HuH-7 (cell line): ENCODE measurements around the gene USP26.
"Not testable (repeated sequence)": the region's sequence is repeated elsewhere in the genome, so short reads cannot be mapped to it uniquely, and the experiment has no call there.

ENCODE experiments used
- DNase-seq: peaks from one replicate; pipeline ENCODE4 v3.0.0; 2011; ENCODE audit warnings: low spot score

Gene USP26

GRCh38 chrX:133042260-133042659, 54.6 kb downstream of the USP26 start:
- no peak for DNase-seq

DNA sequence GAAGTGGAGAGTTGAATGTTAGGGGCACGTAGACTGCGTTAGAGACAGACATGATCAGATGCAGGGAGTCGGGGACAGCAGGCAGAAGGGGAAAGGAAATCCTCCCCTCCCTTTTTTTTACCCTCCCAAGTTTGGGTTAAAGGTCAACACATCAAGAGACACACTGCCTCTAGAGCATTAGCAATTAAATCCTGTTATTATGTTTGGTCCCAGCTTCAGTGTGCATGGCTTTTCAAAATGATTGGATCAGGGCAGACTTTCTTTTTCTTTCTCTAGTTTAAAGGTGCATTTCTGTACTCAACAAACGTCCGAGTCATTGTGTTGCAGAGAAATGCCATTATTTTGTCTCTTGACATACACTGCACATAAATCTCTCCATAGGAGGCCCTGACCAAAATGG, 63.9 kb downstream of the USP26 start:
- no peak for DNase-seq

- no peak for DNase-seq
Observed at GRCh38 chrX:133018229-133018628, 78.7 kb downstream of the USP26 start.

- DNase-seq, result no peak
Observed at GRCh38 chrX:133007458-133007857, 89.5 kb downstream of the USP26 start.

GRCh38 chrX:133005616-133006015, 91.3 kb downstream of the USP26 start:
- no peak for DNase-seq

GRCh38 chrX:133005042-133005441, 91.9 kb downstream of the USP26 start:
- peak; percentile 23 for DNase-seq

DNA sequence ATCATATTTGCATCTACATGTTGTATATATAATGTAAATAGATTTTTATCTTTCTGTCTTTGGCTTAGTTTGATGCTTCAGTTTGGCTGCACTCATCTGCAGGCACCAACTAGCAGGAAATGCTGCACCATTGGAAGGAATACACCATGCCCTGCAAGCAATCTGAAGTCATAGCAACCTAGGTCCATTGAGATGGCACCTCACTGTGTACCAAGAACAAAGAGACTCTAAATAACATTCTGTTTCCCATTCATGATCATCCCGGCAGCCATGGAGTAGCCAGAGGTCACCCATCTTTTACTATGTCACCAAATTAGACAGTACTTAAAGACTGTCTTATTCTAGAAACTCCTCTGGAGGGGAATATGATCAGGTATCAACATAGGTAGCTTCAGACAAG, 97.7 kb downstream of the USP26 start:
- no peak for DNase-seq

DNA sequence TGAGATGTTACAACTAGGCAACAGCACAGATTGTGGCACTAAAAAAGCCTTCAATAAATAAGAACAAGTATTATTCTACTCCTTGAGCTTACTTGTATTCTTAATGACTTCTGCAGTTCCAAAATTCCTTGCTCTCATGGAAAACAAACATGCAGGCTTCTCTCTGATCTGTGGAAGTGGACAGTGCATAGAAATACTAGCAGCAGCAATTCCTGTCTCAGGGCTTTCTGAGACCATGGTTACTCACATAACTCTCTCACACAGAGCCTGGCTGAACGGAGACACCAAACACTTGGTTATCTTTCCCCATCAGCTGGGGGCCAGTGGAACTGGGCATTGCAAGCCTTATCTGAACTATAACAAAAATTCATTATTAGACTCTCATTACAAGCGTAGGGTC, 106.1 kb downstream of the USP26 start:
- no peak for DNase-seq

GRCh38 chrX:132986556-132986955, 110.4 kb downstream of the USP26 start:
- DNase-seq, result no peak

DNA sequence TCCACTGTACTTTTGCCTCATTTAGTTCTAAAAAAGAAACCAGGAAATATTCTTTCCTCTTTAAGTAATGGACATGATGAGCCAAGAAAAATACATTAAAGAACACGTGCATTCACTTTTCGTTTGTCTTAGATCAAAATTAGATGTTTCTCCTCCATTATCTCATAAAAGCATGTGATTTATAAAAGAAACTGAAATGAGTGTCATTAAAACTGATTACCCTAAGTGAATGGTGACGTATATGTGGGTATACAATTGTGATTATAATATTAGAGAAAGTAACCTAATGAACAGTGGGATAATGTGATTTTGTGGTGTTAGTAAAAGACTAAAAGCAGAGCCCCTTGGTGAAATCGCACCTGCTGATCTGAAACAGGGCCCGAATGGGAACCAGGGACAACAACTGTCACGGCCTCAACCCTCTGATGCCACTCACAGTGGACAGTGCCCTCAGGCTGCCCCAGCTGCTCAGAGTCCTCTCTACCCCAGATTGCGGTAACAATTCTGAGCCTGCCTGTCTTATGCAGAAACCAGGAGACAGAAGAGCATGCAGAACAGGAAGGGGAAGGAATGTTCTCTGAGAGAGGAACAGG, 112.8 kb downstream of the USP26 start:
- no peak for DNase-seq

GRCh38 chrX:132983496-132983895, 113.4 kb downstream of the USP26 start:
- no peak for DNase-seq

DNA sequence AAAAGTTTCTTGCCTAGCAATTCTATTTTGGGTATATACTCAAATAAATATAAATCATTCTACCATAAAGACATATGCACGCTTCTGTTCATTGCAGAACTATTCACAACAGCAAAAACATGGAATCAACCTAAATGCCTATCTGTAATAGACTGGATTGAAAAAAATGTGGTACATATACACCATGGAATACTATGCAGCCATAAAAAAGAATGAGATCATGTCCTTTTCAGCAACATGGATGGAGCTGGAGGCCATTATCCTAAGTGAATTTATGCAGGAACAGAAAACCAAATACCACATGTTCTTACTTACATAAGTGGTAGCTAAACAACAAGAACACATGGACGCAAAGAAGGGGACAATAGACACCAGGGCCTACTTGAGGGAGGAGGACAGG, 116.9 kb downstream of the USP26 start:
- not testable (repeated sequence) for DNase-seq
